H1 (cell line): ENCODE data around the gene VSTM2B. TPM values are rescaled to one million over a fixed set of nuclear protein-coding genes. Genes with fewer than 3 reads are reported as not detected.

ENCODE experiments used
- BCL11A ChIP-seq, 2 experiments: IDR thresholded peaks; one replicate each; pipeline ENCODE4 v1.6.1; 2011; ENCODE audit warnings: low read depth in 2 of 2, low read length in 2 of 2, mild to moderate bottlenecking in 2 of 2
- CHD7 ChIP-seq: fragments of 300-600 bp; sonication (generic); IDR thresholded peaks from 2 replicates; pipeline ENCODE4 v1.7.1; 2012; ENCODE audit warnings: low read length, moderate library complexity, mild to moderate bottlenecking, inconsistent platforms; ENCODE audit not compliant: insufficient replicate concordance
- EGR1 ChIP-seq: IDR thresholded peaks from 2 replicates; pipeline ENCODE4 v1.6.1; 2011; ENCODE audit warnings: low read depth, low read length, borderline replicate concordance
- GABPA ChIP-seq: IDR thresholded peaks from 2 replicates; pipeline ENCODE4 v1.6.1; 2011; ENCODE audit warnings: mild to moderate bottlenecking, low read length, moderate library complexity, borderline replicate concordance; ENCODE audit not compliant: insufficient read depth
- JUN ChIP-seq: IDR thresholded peaks from 2 replicates; pipeline ENCODE4 v1.6.1; 2011; ENCODE audit warnings: low read depth, mild to moderate bottlenecking, improper control_type of control experiment, low read length
- MAX ChIP-seq: IDR thresholded peaks from 2 replicates; pipeline ENCODE4 v1.6.1; 2012; ENCODE audit warnings: inconsistent platforms
- POU5F1 ChIP-seq: IDR thresholded peaks from 2 replicates; pipeline ENCODE4 v1.6.1; 2011; ENCODE audit warnings: low read depth, mild to moderate bottlenecking, low read length, moderate library complexity
- SIN3A ChIP-seq, 2 experiments: IDR thresholded peaks in 1 of 2; conservative IDR thresholded peaks in 1 of 2; 2 replicates each; pipeline ENCODE4 v1.6.1; 2011 to 2012; ENCODE audit warnings: low read length in 2 of 2, improper control_type of control experiment in 1 of 2, low read depth in 1 of 2, mild to moderate bottlenecking in 1 of 2
- SP1 ChIP-seq: IDR thresholded peaks from 2 replicates; pipeline ENCODE4 v1.6.1; 2011; ENCODE audit warnings: low read depth, low read length
- TAF7 ChIP-seq: optimal IDR thresholded peaks from 2 replicates; pipeline ENCODE3; 2011; ENCODE audit warnings: low read depth, mild to moderate bottlenecking, inconsistent platforms, low read length, moderate library complexity, borderline replicate concordance
- TCF12 ChIP-seq: IDR thresholded peaks from 2 replicates; pipeline ENCODE4 v1.6.1; 2011; ENCODE audit warnings: low read depth, mild to moderate bottlenecking, low read length
- polyA plus RNA-seq, 7 experiments: library from polyadenylated mRNA; depleted of rRNA in 3 of 7; stranded (reverse) in 5 of 7; unstranded in 2 of 7; fragments of >200 nt in 5 of 7; fragments of 200-250 nt in 2 of 7; gene quantifications; 1 replicate in 5 of 7; 2 replicates in 1 of 7; 4 replicates in 1 of 7; pipeline versions ENCODE4 v1.2.1 to v1.2.3, GENCODE V29; 2011 to 2013; ENCODE audit warnings: missing spikeins in 2 of 7, mixed read lengths in 2 of 7
- total RNA-seq: library from RNA; stranded (reverse); fragmentation: NEBNext Ultra II Directional; extraction: Animal tissue kit (Norgen Biotek cat#: 25700); gene quantifications from 2 replicates; pipeline ENCODE4 v1.2.1, GENCODE V29; 2021

VSTM2B gene
- total and polyA plus RNA-seq, 2 of the 8 experiments (the other 6 are each of a cell fraction or from before 2014, with no cell fraction given) = 0.82 to 1.5 TPM

- TF ChIP-seq CHD7 (no peak), MAX (no peak), TCF12 (no peak), TAF7 (no peak), SIN3A (conservative IDR thresholded peaks at IDR 0.05 in 1 of 2, IDR thresholded peaks at IDR 0.05 in 1 of 2; ENCODE audit: low read depth in 1 of 2, low read length in 2 of 2) (no peak), POU5F1 (no peak), EGR1 (no peak), BCL11A (IDR thresholded peaks at IDR 0.05; ENCODE audit: low read depth in 2 of 2, low read length in 2 of 2) (no peak), JUN (no peak), SP1 (no peak), GABPA (no peak)
Observed at GRCh38 chr19:29587059-29587458, 61.3 kb downstream of the VSTM2B start (continued).
